NCI-H2029 treated with DMSO at 0.1 percent for 48 hours (cell line): Measurements from ENCODE around the gene FKRP.
A peak's percentile ranks its signal among the peaks of the same experiment; 100 is the strongest.
"Not testable (repeated sequence)": the region's sequence is repeated elsewhere in the genome, so short reads cannot be mapped to it uniquely, and the experiment has no call there.

Source experiments
- DNase-seq: peaks from one replicate; lab custom pipeline; 2025; lab: John Stamatoyannopoulos, UW

FKRP gene

GRCh38 chr19:46759817-46760333, 14.0 kb downstream of the FKRP start:
- no peak for DNase-seq

- DNase-seq = no peak
Observed at GRCh38 chr19:46760363-46760762, 14.5 kb downstream of the FKRP start.

GRCh38 chr19:46760897-46761296, 15.0 kb downstream of the FKRP start:
- not testable (repeated sequence) for DNase-seq

GRCh38 chr19:46761418-46761831, 15.6 kb downstream of the FKRP start:
- DNase-seq = no peak

GRCh38 chr19:46762245-46762890, 16.5 kb downstream of the FKRP start:
- no peak for DNase-seq

GRCh38 chr19:46764817-46765291, 19.0 kb downstream of the FKRP start:
- no peak for DNase-seq

- DNase-seq = peak; percentile 26
Observed at GRCh38 chr19:46766569-46767317, 20.9 kb downstream of the FKRP start.

- not testable (repeated sequence) for DNase-seq
Observed at GRCh38 chr19:46768746-46769145, 22.9 kb downstream of the FKRP start.

GRCh38 chr19:46772170-46773017, 26.5 kb downstream of the FKRP start:
- DNase-seq = no peak

- no peak for DNase-seq
Observed at GRCh38 chr19:46773018-46773399, 27.2 kb downstream of the FKRP start.

GRCh38 chr19:46775642-46776258, 29.9 kb downstream of the FKRP start:
- no peak for DNase-seq

GRCh38 chr19:46776927-46777911, 31.4 kb downstream of the FKRP start:
- DNase-seq = no peak

- not testable (repeated sequence) for DNase-seq
Observed at GRCh38 chr19:46777956-46778645, 32.2 kb downstream of the FKRP start.

- DNase-seq = no peak
Observed at GRCh38 chr19:46782355-46783019, 36.6 kb downstream of the FKRP start.

GRCh38 chr19:46783670-46784069, 37.8 kb downstream of the FKRP start:
- peak; percentile 60 for DNase-seq

GRCh38 chr19:46784262-46785053, 38.6 kb downstream of the FKRP start:
- DNase-seq = peak; percentile 57

- DNase-seq = no peak
Observed at GRCh38 chr19:46785054-46785979, 39.5 kb downstream of the FKRP start.

GRCh38 chr19:46785980-46786235, 40.1 kb downstream of the FKRP start:
- DNase-seq = peak; percentile 78
